Measurements from ENCODE around the gene CEBPE. TPM values are rescaled to one million over a fixed set of nuclear protein-coding genes. Genes with fewer than 3 reads are reported as not detected.

The CEBPE gene
- total RNA-seq, result not detected

DNA sequence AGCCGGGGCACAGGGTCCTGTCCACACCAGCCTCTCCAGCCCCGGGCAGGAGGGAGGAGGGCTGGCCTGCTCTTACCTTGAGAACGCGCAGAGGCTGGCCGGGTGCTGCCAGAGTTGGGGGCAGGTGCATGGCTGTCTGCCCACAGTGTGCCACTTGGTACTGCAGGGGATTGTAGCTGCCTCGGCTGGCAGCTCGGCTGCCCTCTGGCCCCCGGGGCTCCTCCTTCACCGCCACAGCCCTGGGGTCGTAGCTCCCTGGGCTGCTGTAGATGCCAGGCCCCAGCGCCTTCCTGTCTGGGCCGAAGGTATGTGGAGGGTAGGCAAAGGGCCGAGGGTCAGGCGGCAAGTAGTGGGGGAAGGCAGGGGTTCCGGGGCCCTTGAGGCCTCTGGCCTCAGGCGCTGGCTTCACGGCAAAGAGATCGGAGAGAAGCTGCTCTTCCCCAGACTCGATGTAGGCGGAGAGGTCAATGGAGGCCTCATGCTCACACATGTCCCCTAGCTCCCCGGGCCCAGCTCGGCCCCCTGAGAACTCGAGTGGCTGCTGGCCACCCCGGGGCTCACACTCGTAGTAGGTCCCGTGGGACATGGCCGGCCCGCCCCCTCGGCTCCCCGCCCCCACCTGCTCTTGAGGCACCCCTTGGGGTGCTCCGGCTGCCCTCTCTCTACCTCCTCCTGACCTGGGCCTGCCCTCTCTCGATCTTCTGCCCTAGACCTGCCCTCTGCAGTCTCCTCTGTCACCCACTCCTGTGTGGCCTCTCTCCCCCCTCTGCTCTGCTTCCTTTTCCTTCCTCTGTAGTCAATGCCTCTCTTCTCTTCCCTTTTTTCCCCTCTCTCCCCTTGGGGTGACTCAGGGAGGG, at the start of gene CEBPE:
TSS of gene CEBPE (minus strand) at position 750 of the 857 bp plus-strand sequence. CDS start at position 586, 164 bp downstream.

GRCh38 chr14:23104591-23105347, 14.3 kb downstream of the CEBPE start, which contains the start of gene CIROP:
TSS of gene CIROP (minus strand) at chr14:23104989. CDS start at chr14:23104920, 69 bp downstream.

DNA sequence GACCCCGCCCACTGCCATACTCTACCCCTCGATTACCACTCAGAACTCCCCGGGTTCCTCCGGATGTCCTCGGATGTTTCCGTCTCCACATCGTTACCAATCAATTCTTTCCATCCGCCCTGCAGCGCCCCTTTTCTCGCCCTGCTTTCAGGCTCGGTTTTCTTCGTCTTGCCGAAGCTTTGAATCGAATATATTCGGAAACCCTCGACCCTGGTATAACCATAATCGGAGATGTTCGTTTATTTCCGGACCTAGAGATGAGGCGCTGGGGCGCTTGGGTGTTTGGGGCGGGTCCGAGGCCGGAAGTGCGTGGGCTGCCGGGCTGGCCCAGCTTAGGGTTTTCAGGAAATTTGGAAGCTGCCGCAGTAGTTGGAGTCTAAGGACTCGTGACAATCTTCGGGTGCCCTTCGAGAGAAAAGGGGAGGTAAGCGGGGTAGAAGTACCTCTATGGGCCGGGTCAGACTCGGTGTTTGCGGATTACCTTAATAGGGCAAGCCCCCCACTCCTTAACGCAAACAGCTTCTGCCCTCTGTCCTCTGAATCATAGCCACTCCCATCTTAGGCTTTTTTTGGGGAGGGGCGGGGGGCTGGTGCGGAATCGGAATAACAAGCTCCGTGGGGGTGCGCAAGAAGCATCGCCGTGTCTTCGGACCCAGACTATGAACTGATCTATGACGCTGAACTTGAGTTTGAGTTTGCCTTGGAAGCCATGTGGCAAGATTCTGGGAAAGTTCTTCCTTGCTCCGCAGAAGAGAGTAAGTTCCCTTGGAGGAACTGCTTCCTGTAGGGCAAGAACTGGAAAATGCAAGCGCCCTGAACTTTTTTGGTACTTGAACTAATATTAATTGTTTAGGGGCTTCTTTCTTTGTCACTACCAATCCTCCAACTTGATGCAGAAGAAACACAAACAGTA, 23.6 kb downstream of the CEBPE start, which contains the start of gene C14orf119:
TSS of gene C14orf119 (plus strand) at position 310 of the 913 bp plus-strand sequence. CDS start 2,154 bp downstream, outside the sequence.

GRCh38 chr14:23094666-23095195, 24.3 kb downstream of the CEBPE start, which contains the start of gene ACIN1:
TSS of gene ACIN1 (minus strand) at chr14:23095136. CDS start at chr14:23095112, 24 bp downstream.

Small RNAs within 50 kb of the gene (small RNA-seq; reads per million reads assigned to genes)
- gene RNU6-1138P, result 0 to 0.23 reads per million in 2 donors

Other genes starting within 250 kb of the CEBPE start
- 10 to 100 TPM; 68.9 to 80.5 TPM for gene LRP10, start 247.5 kb downstream of the CEBPE start, total RNA-seq
- under 1 TPM in 1 of 2 donors, not detected in 1; under 0.01 TPM for gene REM2, start 236.0 kb downstream of the CEBPE start, total RNA-seq
- 10 to 100 TPM; 66.9 to 89.5 TPM for gene RBM23, start 200.1 kb downstream of the CEBPE start, total RNA-seq
- gene PRMT5, start 189.9 kb downstream of the CEBPE start, total RNA-seq, result 100 to 1,000 TPM in 1 of 2 donors, 10 to 100 TPM in 1; 65.0 to 103 TPM
- gene HAUS4, start 162.2 kb downstream of the CEBPE start, total RNA-seq, result 10 to 100 TPM; 31.0 to 52.0 TPM
- 1 to 10 TPM; 2.0 to 2.1 TPM for gene AJUBA, start 136.7 kb downstream of the CEBPE start, total RNA-seq
- 1 to 10 TPM; 6.9 to 9.7 TPM for gene C14orf93, start 109.1 kb downstream of the CEBPE start, total RNA-seq
- gene PSMB5, start 84.4 kb downstream of the CEBPE start, total RNA-seq, result 100 to 1,000 TPM; 142 to 208 TPM
- not detected for gene PSMB11, start 77.0 kb downstream of the CEBPE start, total RNA-seq
- 1 to 10 TPM; 1.7 to 2.7 TPM for gene CDH24, start 61.7 kb downstream of the CEBPE start, total RNA-seq
- 10 to 100 TPM; 84.7 to 93.2 TPM for gene ACIN1, start 24.1 kb downstream of the CEBPE start, total RNA-seq
- 10 to 100 TPM; 39.6 to 55.3 TPM for gene C14orf119, start 23.8 kb downstream of the CEBPE start, total RNA-seq
- gene CIROP, start 14.3 kb downstream of the CEBPE start, total RNA-seq, result not detected
- gene SLC7A8, start 64.4 kb upstream of the CEBPE start, total RNA-seq, result 10 to 100 TPM; 24.1 to 43.3 TPM
- under 1 TPM in 1 of 2 donors, not detected in 1; 0.34 TPM for gene RNF212B, start 118.7 kb upstream of the CEBPE start, total RNA-seq
- 10 to 100 TPM; 10.3 to 12.7 TPM for gene HOMEZ, start 166.9 kb upstream of the CEBPE start, total RNA-seq
- 1 to 10 TPM; 2.7 to 3.8 TPM for gene PPP1R3E, start 183.6 kb upstream of the CEBPE start, total RNA-seq
- 10 to 100 TPM; 13.1 to 22.0 TPM for gene BCL2L2, start 187.6 kb upstream of the CEBPE start, total RNA-seq
- gene PABPN1, start 202.2 kb upstream of the CEBPE start, total RNA-seq, result 10 to 100 TPM; 33.0 to 54.3 TPM
- gene SLC22A17, start 233.6 kb upstream of the CEBPE start, total RNA-seq, result 1 to 10 TPM; 2.4 to 3.3 TPM
- gene EFS, start 245.9 kb upstream of the CEBPE start, total RNA-seq, result 1 to 10 TPM; 1.3 to 2.1 TPM